NT2/D1 (cell line): ENCODE measurements around the gene LGALS9.
"Not testable (repeated sequence)": the region's sequence is repeated elsewhere in the genome, so short reads cannot be mapped to it uniquely, and the experiment has no call there.

Experiments
- SUZ12 ChIP-seq: IDR thresholded peaks from 2 replicates; pipeline ENCODE4 v1.6.1; 2011; ENCODE audit not compliant: insufficient read length, insufficient read depth; ENCODE audit errors: extremely low read depth
- YY1 ChIP-seq: IDR thresholded peaks from 2 replicates; pipeline ENCODE4 v1.6.1; 2011; ENCODE audit not compliant: insufficient read length, insufficient read depth
- ZNF274 ChIP-seq: IDR thresholded peaks from 2 replicates; pipeline ENCODE4 v1.6.1; 2011; ENCODE audit warnings: mild to moderate bottlenecking, low read depth, low read length

DNA sequence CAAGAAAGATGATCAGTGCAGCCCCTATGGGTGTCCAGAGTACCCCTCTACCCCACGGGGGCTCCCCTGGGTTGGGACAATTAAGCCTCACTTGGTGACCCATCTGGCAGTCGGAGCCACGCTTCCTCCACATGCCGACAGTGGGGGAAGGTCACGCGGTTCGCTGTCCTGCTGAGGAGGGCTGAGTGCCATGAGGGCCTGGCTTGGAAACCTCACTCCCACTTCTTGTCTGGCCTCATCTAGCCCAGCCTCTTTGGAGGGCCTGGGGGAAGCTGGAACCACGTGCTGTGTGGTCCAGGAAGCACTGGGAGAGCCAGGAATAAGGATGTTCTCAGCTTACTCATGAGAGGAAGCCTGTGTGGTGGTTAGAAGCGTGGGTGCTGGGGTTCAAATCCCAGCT is 1.8 kb downstream of the LGALS9 start:
- TF ChIP-seq YY1, ZNF274, SUZ12: not testable (repeated sequence)
